NOMO-1 treated with DMSO at 0.1 percent for 48 hours (cell line): Measurements from ENCODE around the gene OR4C11.
A peak's percentile ranks its signal among the peaks of the same experiment; 100 is the strongest.

Source experiments
- DNase-seq: peaks from one replicate; lab custom pipeline; 2025; ENCODE audit not compliant: unreplicated experiment; lab: John Stamatoyannopoulos, UW

Gene OR4C11

GRCh38 chr11:55607545-55607944 is at the start of gene OR4C11:
Gene OR4C11, minus strand, starts transcription at chr11:55607645. Its CDS starts 3,272 bp downstream, at chr11:55604373.
- no peak for DNase-seq

GRCh38 chr11:55655096-55655495 is 47.7 kb upstream of the OR4C11 start:
- DNase-seq, result no peak

- DNase-seq, result no peak
Observed at GRCh38 chr11:55652560-55652959, 45.1 kb upstream of the OR4C11 start.

GRCh38 chr11:55648027-55648426 is 40.6 kb upstream of the OR4C11 start, which contains the start of gene OR4S2:
Gene OR4S2, plus strand, starts transcription at chr11:55648327. Its CDS starts 2,577 bp downstream, at chr11:55650904.
- no peak for DNase-seq

GRCh38 chr11:55634813-55635212 is 27.4 kb upstream of the OR4C11 start, which contains the start of gene OR4P4:
Gene OR4P4, plus strand, starts transcription at chr11:55635113.
- DNase-seq, result no peak

GRCh38 chr11:55624531-55624930 is 17.1 kb upstream of the OR4C11 start:
- DNase-seq, result no peak

- peak; percentile 37 for DNase-seq
Observed at GRCh38 chr11:55572548-55572947, 34.9 kb downstream of the OR4C11 start.

GRCh38 chr11:55571828-55572227 is 35.6 kb downstream of the OR4C11 start, which contains the start of gene OR4C16:
Gene OR4C16, plus strand, starts transcription at chr11:55572128. Its CDS starts 0 bp downstream, at chr11:55572128.
- DNase-seq, result no peak

GRCh38 chr11:55554169-55554568 is 53.3 kb downstream of the OR4C11 start, which contains the start of gene OR4C15:
Gene OR4C15, plus strand, starts transcription at chr11:55554469. Its CDS starts 0 bp downstream, at chr11:55554469.
- no peak for DNase-seq
